ENCODE measurements around the gene FCRL3. TPM values are rescaled to one million over a fixed set of nuclear protein-coding genes. Genes with fewer than 3 reads are reported as not detected.
"Not testable (repeated sequence)": the region's sequence is repeated elsewhere in the genome, so short reads cannot be mapped to it uniquely, and the experiment has no call there.

The FCRL3 gene
- 0.04 TPM for total RNA-seq
- under 1 TPM in 3 of 8 donors, not detected in 5; 0.04 to 0.19 (median 0.12) TPM for polyA plus RNA-seq (ENCODE audit: insufficient read depth in 1 of 8, insufficient read length in 8 of 8, low replicate concordance in 1 of 8)
- long read RNA-seq, donor 1, result 0 reads
- long read RNA-seq, donor 2, result 0 reads
- long read RNA-seq, donor 3, result 0 reads
- long read RNA-seq, donor 4, result 0 reads
- long read RNA-seq, donor 5, result 0 reads
- long read RNA-seq, donor 6, result 0 reads
- long read RNA-seq, donor 7, result 0 reads
- long read RNA-seq, donor 8, result 0 reads
- long read RNA-seq, donor 9, result 0 reads
- long read RNA-seq, donor 10, result 0 reads
- long read RNA-seq, donor 11, result 0 reads

GRCh38 chr1:157700732-157701131 is at the start of gene FCRL3:
TSS of gene FCRL3 (minus strand) at chr1:157700769. CDS start at chr1:157700489, 280 bp downstream.
- H3K27ac ChIP-seq (ENCODE audit: low read length), result no peak within 1 kb of the TSS
- no peaks in the 10 kb centered on the region for H3K9me3 ChIP-seq (replicated peaks; ENCODE audit: control insufficient read depth, low read depth, low read length)
- no peak for DNase-seq
- H3K27me3 ChIP-seq (ENCODE audit: control insufficient read depth, insufficient read depth, low read length), result peaks cover 2% of the 10 kb centered on the region
- no peaks in the 10 kb centered on the region for H3K36me3 ChIP-seq (ENCODE audit: control insufficient read depth, insufficient read depth, low read length)
- 88% methylated on average over 3 of the region's 4 CpGs for WGBS (ENCODE audit: insufficient coverage)
- H3K4me3 ChIP-seq (ENCODE audit: low read length), result no peak within 1 kb of the TSS
- H3K4me1 ChIP-seq (ENCODE audit: control insufficient read depth, insufficient read depth, low read length), result no peaks in the 10 kb centered on the region

- Histone ChIP-seq H3K9me3 (replicated peaks; ENCODE audit: control insufficient read depth, low read depth, low read length) (no peaks in the 10 kb centered on the region), H3K36me3 (ENCODE audit: control insufficient read depth, insufficient read depth, low read length) (no peaks in the 10 kb centered on the region), H3K27me3 (ENCODE audit: control insufficient read depth, insufficient read depth, low read length) (no peaks in the 10 kb centered on the region), H3K4me1 (ENCODE audit: control insufficient read depth, insufficient read depth, low read length) (no peaks in the 10 kb centered on the region), H3K27ac (ENCODE audit: low read length) (no peak overlapping the region), H3K4me3 (ENCODE audit: low read length) (no peak overlapping the region)
- no CpG with 5 or more reads among the region's 3 CpGs for WGBS (ENCODE audit: insufficient coverage)
- no peak for DNase-seq
Measured at GRCh38 chr1:157748262-157748817, 47.8 kb upstream of the FCRL3 start.

- WGBS (ENCODE audit: insufficient coverage), result 70% methylated on average over 5 of the region's 5 CpGs
Measured at GRCh38 chr1:157739229-157739901, 38.8 kb upstream of the FCRL3 start.

GRCh38 chr1:157735991-157736390 is 35.4 kb upstream of the FCRL3 start:
- not testable (repeated sequence) for H3K27me3 ChIP-seq (ENCODE audit: control insufficient read depth, insufficient read depth, low read length); H3K4me1 ChIP-seq (ENCODE audit: control insufficient read depth, insufficient read depth, low read length); DNase-seq; H3K27ac ChIP-seq (ENCODE audit: low read length); H3K4me3 ChIP-seq (ENCODE audit: low read length); H3K36me3 ChIP-seq (ENCODE audit: control insufficient read depth, insufficient read depth, low read length); H3K9me3 ChIP-seq (replicated peaks; ENCODE audit: control insufficient read depth, low read depth, low read length)
- WGBS (ENCODE audit: insufficient coverage), result 83% methylated on average over 1 of the region's 5 CpGs

More at GRCh38 chr1:157739229-157739901, 38.8 kb upstream of the FCRL3 start:
- Histone ChIP-seq H3K36me3 (ENCODE audit: control insufficient read depth, insufficient read depth, low read length) (no peaks in the 10 kb centered on the region), H3K27me3 (ENCODE audit: control insufficient read depth, insufficient read depth, low read length) (no peaks in the 10 kb centered on the region), H3K9me3 (replicated peaks; ENCODE audit: control insufficient read depth, low read depth, low read length) (no peaks in the 10 kb centered on the region), H3K4me1 (ENCODE audit: control insufficient read depth, insufficient read depth, low read length) (no peaks in the 10 kb centered on the region), H3K27ac (ENCODE audit: low read length) (no peak overlapping the region), H3K4me3 (ENCODE audit: low read length) (no peak overlapping the region)
- no peak for DNase-seq

- H3K4me3 ChIP-seq (ENCODE audit: low read length), result no peak overlapping the region
- no CpG with 5 or more reads among the region's 1 CpG for WGBS (ENCODE audit: insufficient coverage)
- H3K36me3 ChIP-seq (ENCODE audit: control insufficient read depth, insufficient read depth, low read length), result no peaks in the 10 kb centered on the region
- no peaks in the 10 kb centered on the region for H3K9me3 ChIP-seq (replicated peaks; ENCODE audit: control insufficient read depth, low read depth, low read length)
- no peak overlapping the region for H3K27ac ChIP-seq (ENCODE audit: low read length)
- H3K27me3 ChIP-seq (ENCODE audit: control insufficient read depth, insufficient read depth, low read length), result no peaks in the 10 kb centered on the region
- H3K4me1 ChIP-seq (ENCODE audit: control insufficient read depth, insufficient read depth, low read length), result no peaks in the 10 kb centered on the region
- DNase-seq, result peak; percentile 60
Measured at GRCh38 chr1:157734321-157734720, 33.8 kb upstream of the FCRL3 start.

- DNase-seq, result no peak
- no peaks in the 10 kb centered on the region for H3K27me3 ChIP-seq (ENCODE audit: control insufficient read depth, insufficient read depth, low read length)
- WGBS (ENCODE audit: insufficient coverage), result no CpG with 5 or more reads among the region's 3 CpGs
- H3K36me3 ChIP-seq (ENCODE audit: control insufficient read depth, insufficient read depth, low read length), result no peaks in the 10 kb centered on the region
- H3K9me3 ChIP-seq (replicated peaks; ENCODE audit: control insufficient read depth, low read depth, low read length), result no peaks in the 10 kb centered on the region
- H3K4me3 ChIP-seq (ENCODE audit: low read length), result no peak overlapping the region
- H3K4me1 ChIP-seq (ENCODE audit: control insufficient read depth, insufficient read depth, low read length), result no peaks in the 10 kb centered on the region
- H3K27ac ChIP-seq (ENCODE audit: low read length), result no peak overlapping the region
Measured at GRCh38 chr1:157732755-157733154, 32.2 kb upstream of the FCRL3 start.

GRCh38 chr1:157725221-157725577 is 24.6 kb upstream of the FCRL3 start:
- Histone ChIP-seq H3K4me1 (ENCODE audit: control insufficient read depth, insufficient read depth, low read length) (no peaks in the 10 kb centered on the region), H3K9me3 (replicated peaks; ENCODE audit: control insufficient read depth, low read depth, low read length) (peaks cover 4% of the 10 kb centered on the region), H3K36me3 (ENCODE audit: control insufficient read depth, insufficient read depth, low read length) (no peaks in the 10 kb centered on the region), H3K27me3 (ENCODE audit: control insufficient read depth, insufficient read depth, low read length) (no peaks in the 10 kb centered on the region), H3K27ac (ENCODE audit: low read length) (no peak overlapping the region), H3K4me3 (ENCODE audit: low read length) (no peak overlapping the region)
- peak; percentile 32 for DNase-seq
- WGBS (ENCODE audit: insufficient coverage), result no CpG with 5 or more reads among the region's 2 CpGs

- no peak overlapping the region for H3K27ac ChIP-seq (ENCODE audit: low read length)
- no peak for DNase-seq
- H3K9me3 ChIP-seq (replicated peaks; ENCODE audit: control insufficient read depth, low read depth, low read length), result peaks cover 4% of the 10 kb centered on the region
- no peaks in the 10 kb centered on the region for H3K27me3 ChIP-seq (ENCODE audit: control insufficient read depth, insufficient read depth, low read length)
- no peaks in the 10 kb centered on the region for H3K36me3 ChIP-seq (ENCODE audit: control insufficient read depth, insufficient read depth, low read length)
- no peak overlapping the region for H3K4me3 ChIP-seq (ENCODE audit: low read length)
- H3K4me1 ChIP-seq (ENCODE audit: control insufficient read depth, insufficient read depth, low read length), result no peaks in the 10 kb centered on the region
- WGBS (ENCODE audit: insufficient coverage), result 71% methylated on average over 1 of the region's 2 CpGs
Measured at GRCh38 chr1:157724537-157725220, 24.1 kb upstream of the FCRL3 start.

GRCh38 chr1:157723157-157723556 is 22.6 kb upstream of the FCRL3 start:
- H3K27me3 ChIP-seq (ENCODE audit: control insufficient read depth, insufficient read depth, low read length), result no peaks in the 10 kb centered on the region
- H3K36me3 ChIP-seq (ENCODE audit: control insufficient read depth, insufficient read depth, low read length), result no peaks in the 10 kb centered on the region
- 100% methylated on average over 1 of the region's 2 CpGs for WGBS (ENCODE audit: insufficient coverage)
- H3K9me3 ChIP-seq (replicated peaks; ENCODE audit: control insufficient read depth, low read depth, low read length), result peaks cover 4% of the 10 kb centered on the region
- no peak overlapping the region for H3K27ac ChIP-seq (ENCODE audit: low read length)
- no peaks in the 10 kb centered on the region for H3K4me1 ChIP-seq (ENCODE audit: control insufficient read depth, insufficient read depth, low read length)
- no peak overlapping the region for H3K4me3 ChIP-seq (ENCODE audit: low read length)
- DNase-seq, result no peak

GRCh38 chr1:157721985-157722384 is 21.4 kb upstream of the FCRL3 start:
- H3K9me3 ChIP-seq (replicated peaks; ENCODE audit: control insufficient read depth, low read depth, low read length), result peaks cover 4% of the 10 kb centered on the region
- no CpG with 5 or more reads among the region's 1 CpG for WGBS (ENCODE audit: insufficient coverage)
- no peak overlapping the region for H3K27ac ChIP-seq (ENCODE audit: low read length)
- DNase-seq, result no peak
- no peaks in the 10 kb centered on the region for H3K27me3 ChIP-seq (ENCODE audit: control insufficient read depth, insufficient read depth, low read length)
- H3K36me3 ChIP-seq (ENCODE audit: control insufficient read depth, insufficient read depth, low read length), result no peaks in the 10 kb centered on the region
- no peak overlapping the region for H3K4me3 ChIP-seq (ENCODE audit: low read length)
- H3K4me1 ChIP-seq (ENCODE audit: control insufficient read depth, insufficient read depth, low read length), result no peaks in the 10 kb centered on the region
